GM21529 (cell line): ENCODE measurements around the gene ATP2A3.
"Not testable (repeated sequence)": the region's sequence is repeated elsewhere in the genome, so short reads cannot be mapped to it uniquely, and the experiment has no call there.

ENCODE experiments used
- ATAC-seq: cut with Tn5 transposase; IDR thresholded peaks from one replicate; pipeline ENCODE4 v1.9.1; 2021; ENCODE audit not compliant: unreplicated experiment

Gene ATP2A3

GRCh38 chr17:3956983-3957382, 7.3 kb downstream of the ATP2A3 start:
- no peak for ATAC-seq

GRCh38 chr17:3956327-3956957, 7.8 kb downstream of the ATP2A3 start:
- no peak for ATAC-seq

- ATAC-seq = no peak
Observed at GRCh38 chr17:3955673-3955988, 8.6 kb downstream of the ATP2A3 start.

GRCh38 chr17:3954976-3955672, 9.1 kb downstream of the ATP2A3 start:
- ATAC-seq = no peak

GRCh38 chr17:3954086-3954485, 10.2 kb downstream of the ATP2A3 start:
- ATAC-seq = no peak

GRCh38 chr17:3953542-3953941, 10.7 kb downstream of the ATP2A3 start:
- ATAC-seq = no peak

GRCh38 chr17:3952186-3952585, 12.1 kb downstream of the ATP2A3 start:
- ATAC-seq = no peak

GRCh38 chr17:3951420-3951819, 12.8 kb downstream of the ATP2A3 start:
- ATAC-seq = no peak

GRCh38 chr17:3951003-3951402, 13.2 kb downstream of the ATP2A3 start:
- ATAC-seq = no peak

- ATAC-seq = no peak
Observed at GRCh38 chr17:3950584-3950983, 13.7 kb downstream of the ATP2A3 start.

GRCh38 chr17:3949418-3949817, 14.8 kb downstream of the ATP2A3 start:
- no peak for ATAC-seq

GRCh38 chr17:3948551-3948950, 15.7 kb downstream of the ATP2A3 start:
- not testable (repeated sequence) for ATAC-seq

GRCh38 chr17:3947318-3947810, 16.9 kb downstream of the ATP2A3 start:
- no peak for ATAC-seq

GRCh38 chr17:3946711-3947235, 17.5 kb downstream of the ATP2A3 start:
- no peak for ATAC-seq

- no peak for ATAC-seq
Observed at GRCh38 chr17:3944485-3945388, 19.5 kb downstream of the ATP2A3 start.

GRCh38 chr17:3943240-3943891, 20.9 kb downstream of the ATP2A3 start:
- no peak for ATAC-seq

GRCh38 chr17:3940965-3941698, 23.1 kb downstream of the ATP2A3 start:
- ATAC-seq = no peak

- ATAC-seq = no peak
Observed at GRCh38 chr17:3937359-3937758, 26.9 kb downstream of the ATP2A3 start.

GRCh38 chr17:3935825-3936355, 28.3 kb downstream of the ATP2A3 start:
- ATAC-seq = no peak

- no peak for ATAC-seq
Observed at GRCh38 chr17:3935140-3935542, 29.1 kb downstream of the ATP2A3 start.
